ENCODE measurements around the gene IGF2. TPM values are rescaled to one million over a fixed set of nuclear protein-coding genes. Genes with fewer than 3 reads are reported as not detected.

The IGF2 gene
- polyA plus RNA-seq, 1 donor (not counting 4 experiments of a cell fraction or from before 2014, with no cell fraction given): not detected

GRCh38 chr11:2107521-2107920, 31.7 kb downstream of the IGF2 start:
- no peak overlapping the region for H3K9ac ChIP-seq (ENCODE audit: control insufficient read depth, extremely low read depth, insufficient read depth, low read length)
- FAIRE-seq: no peak
- DNase-seq (ENCODE audit: low read depth, low spot score): no peak

GRCh38 chr11:2106583-2107209, 32.5 kb downstream of the IGF2 start:
- dilution Hi-C loops (cut with MboI; ENCODE audit: extremely low pct_ligation_motif_present, low sequenced_read_pairs): no loop called here
- no peak for FAIRE-seq
- H3K4me1 ChIP-seq (ENCODE audit: control insufficient read depth, extremely low read depth, insufficient read depth, low read length): no peaks in the 10 kb centered on the region

More at GRCh38 chr11:2107521-2107920, 31.7 kb downstream of the IGF2 start:
- Histone ChIP-seq H3K36me3 (ENCODE audit: control insufficient read depth in 2 of 2, extremely low read depth in 1 of 2, insufficient read depth in 2 of 2, low read length in 2 of 2) (no peaks in the 10 kb centered on the region), H2AFZ (ENCODE audit: control insufficient read depth, low read length) (no peak overlapping the region), H3K9me1 (ENCODE audit: control insufficient read depth, extremely low read depth, insufficient read depth, low read length) (no peaks in the 10 kb centered on the region), H3K27ac (ENCODE audit: control insufficient read depth, insufficient read depth, low read length) (no peak overlapping the region), H4K20me1 (ENCODE audit: control insufficient read depth, extremely low read depth, insufficient read depth, low read length) (no peaks in the 10 kb centered on the region), H3K9me3 (ENCODE audit: control insufficient read depth, low read depth, low read length) (no peaks in the 10 kb centered on the region), H3K4me1 (ENCODE audit: control insufficient read depth, extremely low read depth, insufficient read depth, low read length) (no peaks in the 10 kb centered on the region), H3K27me3 (ENCODE audit: control insufficient read depth, extremely low read depth, insufficient read depth, low read length) (peaks cover 48% of the 10 kb centered on the region), H3K4me2 (ENCODE audit: control insufficient read depth, extremely low read depth, insufficient read depth, low read depth, low read length) (no peak overlapping the region), H3K79me2 (ENCODE audit: control insufficient read depth, insufficient read depth, low read length) (no peaks in the 10 kb centered on the region), H3K4me3 (ENCODE audit: control insufficient read depth in 2 of 3, extremely low read depth in 1 of 3, insufficient read depth in 2 of 3, low read depth in 1 of 3, low read length in 3 of 3) (no peak overlapping the region)
- dilution Hi-C loops (cut with MboI; ENCODE audit: extremely low pct_ligation_motif_present, low sequenced_read_pairs): no loop called here
- TF ChIP-seq CTCF (optimal IDR thresholded peaks at IDR 0.05 in 1 of 3, IDR thresholded peaks at IDR 0.05 in 1 of 3, conservative IDR thresholded peaks at IDR 0.05 in 1 of 3; ENCODE audit: extremely low read depth in 1 of 3, insufficient read depth in 2 of 3, low read length in 3 of 3) (no peak), EZH2 (IDR thresholded peaks at IDR 0.05; ENCODE audit: low read length) (no peak)

More at GRCh38 chr11:2106583-2107209, 32.5 kb downstream of the IGF2 start:
- H3K4me3 ChIP-seq (ENCODE audit: control insufficient read depth in 2 of 3, extremely low read depth in 1 of 3, insufficient read depth in 2 of 3, low read depth in 1 of 3, low read length in 3 of 3): no peak overlapping the region
- no peak overlapping the region for H2AFZ ChIP-seq (ENCODE audit: control insufficient read depth, low read length)
- H3K79me2 ChIP-seq (ENCODE audit: control insufficient read depth, insufficient read depth, low read length): no peaks in the 10 kb centered on the region
- TF ChIP-seq EZH2 (IDR thresholded peaks at IDR 0.05; ENCODE audit: low read length) (no peak), CTCF (optimal IDR thresholded peaks at IDR 0.05 in 1 of 3, IDR thresholded peaks at IDR 0.05 in 1 of 3, conservative IDR thresholded peaks at IDR 0.05 in 1 of 3; ENCODE audit: extremely low read depth in 1 of 3, insufficient read depth in 2 of 3, low read length in 3 of 3) (no peak)
- no peaks in the 10 kb centered on the region for H3K36me3 ChIP-seq (ENCODE audit: control insufficient read depth in 2 of 2, extremely low read depth in 1 of 2, insufficient read depth in 2 of 2, low read length in 2 of 2)
- H3K4me2 ChIP-seq (ENCODE audit: control insufficient read depth, extremely low read depth, insufficient read depth, low read depth, low read length): no peak overlapping the region
- DNase-seq (ENCODE audit: low read depth, low spot score): no peak
- peaks cover 50% of the 10 kb centered on the region for H3K27me3 ChIP-seq (ENCODE audit: control insufficient read depth, extremely low read depth, insufficient read depth, low read length)
- H3K9ac ChIP-seq (ENCODE audit: control insufficient read depth, extremely low read depth, insufficient read depth, low read length): no peak overlapping the region
- no peaks in the 10 kb centered on the region for H3K9me3 ChIP-seq (ENCODE audit: control insufficient read depth, low read depth, low read length)
- H3K27ac ChIP-seq (ENCODE audit: control insufficient read depth, insufficient read depth, low read length): no peak overlapping the region
- no peaks in the 10 kb centered on the region for H4K20me1 ChIP-seq (ENCODE audit: control insufficient read depth, extremely low read depth, insufficient read depth, low read length)
- H3K9me1 ChIP-seq (ENCODE audit: control insufficient read depth, extremely low read depth, insufficient read depth, low read length): no peaks in the 10 kb centered on the region
